K562 (cell line): ENCODE measurements around the gene TERT. TPM values are rescaled to one million over a fixed set of nuclear protein-coding genes. Genes with fewer than 3 reads are reported as not detected.

Experiments used
- CHD4 ChIP-seq: fragments of 200-600 bp; sonication (generic); IDR thresholded peaks from 3 replicates; pipeline ENCODE4 v1.6.1; 2012; ENCODE audit warnings: low read depth, mild to moderate bottlenecking, mixed read lengths, low read length, inconsistent platforms; ENCODE audit not compliant: insufficient read depth, insufficient replicate concordance, poor library complexity, severe bottlenecking
- HOMEZ ChIP-seq: fragments of 250-450 bp; sonication (Bioruptor Pico); IDR thresholded peaks from 2 replicates; pipeline ENCODE4 v1.4.0; 2020; ENCODE audit warnings: mild to moderate bottlenecking, moderate library complexity
- REST ChIP-seq, 2 experiments: fragments of 450-650 bp; formaldehyde crosslinking in 1 of 2; IDR thresholded peaks; 2 replicates each; pipeline versions ENCODE4 v1.4.0 to v1.6.1; 2014 to 2020; ENCODE audit warnings: mild to moderate bottlenecking in 2 of 2, borderline replicate concordance in 1 of 2, low read depth in 1 of 2
- polyA plus RNA-seq, 8 experiments: library from polyadenylated mRNA; depleted of rRNA in 4 of 8; stranded (reverse) in 5 of 8; unstranded in 3 of 8; fragments of >200 nt; fragmentation: Nextera tagmentation in 2 of 8; fragmentation: Illumina TruSeq in 1 of 8; extraction: Ambion mirVana in 2 of 8; extraction: Trizol in 1 of 8; gene quantifications; 2 replicates each; pipeline versions ENCODE4 v1.2.1 to v1.2.3, GENCODE V29; 2011 to 2014; ENCODE audit warnings: inconsistent platforms in 1 of 8, missing spikeins in 1 of 8
- total RNA-seq, 7 experiments: library from RNA; depleted of rRNA in 6 of 7; stranded (reverse); fragments of >200 nt in 6 of 7; fragmentation: Illumina TruSeq in 2 of 7; extraction: Trizol in 2 of 7; gene quantifications; 2 replicates each; pipeline versions ENCODE4 v1.2.1 to v1.2.3, GENCODE V29; 2011 to 2021; ENCODE audit warnings: low replicate concordance in 1 of 7
- TF ChIP-seq, protein P1 (sequence below): fragments of 450-650 bp; formaldehyde crosslinking; IDR thresholded peaks from 2 replicates; pipeline ENCODE4 v1.4.0; 2022; ENCODE audit warnings: missing genetic modification characterization
- TF ChIP-seq, protein P2 (sequence below): fragments of 450-650 bp; formaldehyde crosslinking; IDR thresholded peaks from 2 replicates; pipeline ENCODE4 v1.4.0; 2020; ENCODE audit warnings: mild to moderate bottlenecking, moderate library complexity

TERT gene
- total and polyA plus RNA-seq, 9 of the 15 experiments (the other 6 are each of a cell fraction or from before 2014, with no cell fraction given): 0.08 to 4.5 (median 0.98) TPM; not detected in 1

DNA sequence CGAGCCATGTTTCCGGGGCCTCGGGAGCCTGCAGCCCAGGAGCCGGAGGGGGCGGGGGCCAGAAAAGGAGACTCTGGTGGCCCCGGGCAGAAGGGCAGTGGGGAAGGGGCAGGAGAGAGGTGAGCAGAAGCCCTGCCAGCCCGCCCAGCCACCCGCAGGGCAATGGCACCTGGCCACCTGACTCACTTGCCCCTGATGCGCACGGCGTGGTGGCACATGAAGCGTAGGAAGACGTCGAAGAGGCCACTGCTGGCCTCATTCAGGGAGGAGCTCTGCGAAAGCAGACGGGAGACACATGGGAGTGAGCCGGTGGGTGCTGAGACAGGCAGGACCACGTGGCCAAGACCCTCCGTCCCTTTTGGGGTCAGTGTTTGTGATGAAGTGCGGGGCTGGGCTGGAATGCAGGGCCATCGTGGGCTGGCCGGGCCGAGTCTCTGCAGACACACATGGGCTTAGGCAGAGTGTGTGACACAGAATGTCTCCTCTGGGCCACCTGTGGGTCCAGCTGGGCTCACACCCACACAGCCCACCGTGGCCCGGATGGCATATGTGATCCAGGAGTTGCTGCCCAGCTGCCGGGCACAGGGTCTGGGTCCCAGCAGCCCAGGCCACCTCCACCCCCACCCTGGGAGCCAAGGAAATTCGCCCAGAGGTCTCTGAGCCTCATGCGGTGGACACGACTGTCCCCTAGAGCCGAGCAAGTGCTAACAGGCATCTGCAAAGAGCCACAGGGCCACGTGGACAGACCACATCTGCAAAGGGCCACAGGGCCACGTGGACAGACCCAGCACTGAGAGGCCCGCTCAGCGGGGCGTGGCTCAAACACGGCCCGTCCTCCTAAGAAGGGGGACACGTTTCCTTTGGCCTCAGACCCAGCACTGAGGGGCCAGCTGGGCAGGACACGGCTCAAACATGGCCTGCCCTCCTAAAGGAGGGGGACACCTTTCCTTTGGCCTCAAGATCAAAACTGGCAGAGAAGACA lies 23.6 kb downstream of the TERT start (continued):
- TF ChIP-seq REST (IDR thresholded peaks at IDR 0.05; ENCODE audit: borderline replicate concordance): no peak
- no peak for TF ChIP-seq REST (CRISPR knock-in tag; IDR thresholded peaks at IDR 0.05; ENCODE audit: low read depth)
- TF ChIP-seq, protein P1, sequence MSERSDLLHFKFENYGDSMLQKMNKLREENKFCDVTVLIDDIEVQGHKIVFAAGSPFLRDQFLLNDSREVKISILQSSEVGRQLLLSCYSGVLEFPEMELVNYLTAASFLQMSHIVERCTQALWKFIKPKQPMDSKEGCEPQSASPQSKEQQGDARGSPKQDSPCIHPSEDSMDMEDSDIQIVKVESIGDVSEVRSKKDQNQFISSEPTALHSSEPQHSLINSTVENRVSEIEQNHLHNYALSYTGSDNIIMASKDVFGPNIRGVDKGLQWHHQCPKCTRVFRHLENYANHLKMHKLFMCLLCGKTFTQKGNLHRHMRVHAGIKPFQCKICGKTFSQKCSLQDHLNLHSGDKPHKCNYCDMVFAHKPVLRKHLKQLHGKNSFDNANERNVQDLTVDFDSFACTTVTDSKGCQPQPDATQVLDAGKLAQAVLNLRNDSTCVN (CRISPR knock-in tag): no peak
- TF ChIP-seq HOMEZ (CRISPR knock-in tag): no peak
- TF ChIP-seq, protein P2, sequence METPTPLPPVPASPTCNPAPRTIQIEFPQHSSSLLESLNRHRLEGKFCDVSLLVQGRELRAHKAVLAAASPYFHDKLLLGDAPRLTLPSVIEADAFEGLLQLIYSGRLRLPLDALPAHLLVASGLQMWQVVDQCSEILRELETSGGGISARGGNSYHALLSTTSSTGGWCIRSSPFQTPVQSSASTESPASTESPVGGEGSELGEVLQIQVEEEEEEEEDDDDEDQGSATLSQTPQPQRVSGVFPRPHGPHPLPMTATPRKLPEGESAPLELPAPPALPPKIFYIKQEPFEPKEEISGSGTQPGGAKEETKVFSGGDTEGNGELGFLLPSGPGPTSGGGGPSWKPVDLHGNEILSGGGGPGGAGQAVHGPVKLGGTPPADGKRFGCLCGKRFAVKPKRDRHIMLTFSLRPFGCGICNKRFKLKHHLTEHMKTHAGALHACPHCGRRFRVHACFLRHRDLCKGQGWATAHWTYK (CRISPR knock-in tag): peak; percentile 96
- no peak for TF ChIP-seq CHD4
- TF ChIP-seq, all 486 proteins: peak for 3
